ENCODE measurements around the gene GRB7. TPM values are rescaled to one million over a fixed set of nuclear protein-coding genes. Genes with fewer than 3 reads are reported as not detected.
A peak's percentile ranks its signal among the peaks of the same experiment; 100 is the strongest.

The GRB7 gene
- total RNA-seq, 2 donors from 2014 or later = 54.6 to 73.9 TPM

DNA sequence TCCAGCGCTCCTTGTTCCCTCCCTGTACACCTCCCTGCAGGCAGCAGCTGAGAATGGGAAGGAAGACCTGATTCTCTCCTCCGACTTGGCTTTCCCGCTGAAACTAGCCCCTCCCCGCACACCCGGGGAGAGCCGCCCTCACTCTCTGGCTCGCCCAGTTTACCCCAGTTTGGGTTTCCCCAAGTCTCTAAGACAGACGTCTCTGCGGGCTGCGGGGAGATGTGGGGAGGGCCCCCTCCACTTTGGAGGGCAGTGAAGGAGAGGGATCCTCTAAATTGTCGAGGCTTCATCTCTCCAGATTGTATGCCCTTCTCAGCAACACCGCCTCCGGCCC, 797 bp downstream of the GRB7 start:
- Mint-ChIP-seq H3K27ac (peak overlapping the region; percentile 98), H3K27me3 (ENCODE audit: insufficient read depth) (no peaks in the 10 kb centered on the region), H3K9me3 (no peaks in the 10 kb centered on the region), H3K36me3 (ENCODE audit: low read depth) (peaks cover 9% of the 10 kb centered on the region), H3K4me1 (peaks cover 28% of the 10 kb centered on the region), H3K4me3 (peak overlapping the region; percentile 88)
- TF ChIP-seq, protein P1, sequence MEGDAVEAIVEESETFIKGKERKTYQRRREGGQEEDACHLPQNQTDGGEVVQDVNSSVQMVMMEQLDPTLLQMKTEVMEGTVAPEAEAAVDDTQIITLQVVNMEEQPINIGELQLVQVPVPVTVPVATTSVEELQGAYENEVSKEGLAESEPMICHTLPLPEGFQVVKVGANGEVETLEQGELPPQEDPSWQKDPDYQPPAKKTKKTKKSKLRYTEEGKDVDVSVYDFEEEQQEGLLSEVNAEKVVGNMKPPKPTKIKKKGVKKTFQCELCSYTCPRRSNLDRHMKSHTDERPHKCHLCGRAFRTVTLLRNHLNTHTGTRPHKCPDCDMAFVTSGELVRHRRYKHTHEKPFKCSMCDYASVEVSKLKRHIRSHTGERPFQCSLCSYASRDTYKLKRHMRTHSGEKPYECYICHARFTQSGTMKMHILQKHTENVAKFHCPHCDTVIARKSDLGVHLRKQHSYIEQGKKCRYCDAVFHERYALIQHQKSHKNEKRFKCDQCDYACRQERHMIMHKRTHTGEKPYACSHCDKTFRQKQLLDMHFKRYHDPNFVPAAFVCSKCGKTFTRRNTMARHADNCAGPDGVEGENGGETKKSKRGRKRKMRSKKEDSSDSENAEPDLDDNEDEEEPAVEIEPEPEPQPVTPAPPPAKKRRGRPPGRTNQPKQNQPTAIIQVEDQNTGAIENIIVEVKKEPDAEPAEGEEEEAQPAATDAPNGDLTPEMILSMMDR (conservative IDR thresholded peaks at IDR 0.05) = no peak
- H3K9ac ChIP-seq (ENCODE audit: extremely low read depth, low read length, poor library complexity, severe bottlenecking) = peak overlapping the region; percentile 86
- H3K4me3 ChIP-seq (ENCODE audit: low read length) = peak overlapping the region; percentile 87
- no peaks in the 10 kb centered on the region for H3K27me3 ChIP-seq (ENCODE audit: control insufficient read depth, insufficient read depth, low read length, poor library complexity, severe bottlenecking)
- H3K4me1 ChIP-seq (ENCODE audit: control insufficient read depth, insufficient read depth, low read length) = peaks cover 5% of the 10 kb centered on the region
- no peaks in the 10 kb centered on the region for H3K9me3 ChIP-seq (ENCODE audit: control insufficient read depth, low read length)
- peaks cover 4% of the 10 kb centered on the region for H3K36me3 ChIP-seq (ENCODE audit: control insufficient read depth, insufficient read depth, low read length)
- WGBS, 2 experiments (ENCODE audit: insufficient coverage in 1 of 2, insufficient read length in 1 of 2) = 2 to 5% methylated on average over 4 to 12 of the region's 13 CpGs
- no peak overlapping the region for H3K27ac ChIP-seq (ENCODE audit: low read depth, low read length)
- DNase-seq = peak; percentile 91

- peaks cover 5% of the 10 kb centered on the region for H3K4me1 ChIP-seq (ENCODE audit: control insufficient read depth, insufficient read depth, low read length)
- H3K4me3 Mint-ChIP-seq = peak overlapping the region; percentile 88
- peak; percentile 95 for DNase-seq
- H3K27me3 Mint-ChIP-seq (ENCODE audit: insufficient read depth) = no peaks in the 10 kb centered on the region
- WGBS, 2 experiments (ENCODE audit: insufficient coverage in 1 of 2, insufficient read length in 1 of 2) = 8 to 13% methylated on average over 9 to 30 of the region's 32 CpGs
- H3K27ac ChIP-seq (ENCODE audit: low read depth, low read length) = no peak overlapping the region
- peak overlapping the region; percentile 87 for H3K4me3 ChIP-seq (ENCODE audit: low read length)
- peaks cover 8% of the 10 kb centered on the region for H3K36me3 ChIP-seq (ENCODE audit: control insufficient read depth, insufficient read depth, low read length)
- no peaks in the 10 kb centered on the region for H3K27me3 ChIP-seq (ENCODE audit: control insufficient read depth, insufficient read depth, low read length, poor library complexity, severe bottlenecking)
- TF ChIP-seq, protein P1 (conservative IDR thresholded peaks at IDR 0.05) = no peak
- no peaks in the 10 kb centered on the region for H3K9me3 Mint-ChIP-seq
- peaks cover 14% of the 10 kb centered on the region for H3K36me3 Mint-ChIP-seq (ENCODE audit: low read depth)
- peak overlapping the region; percentile 98 for H3K27ac Mint-ChIP-seq
- no peaks in the 10 kb centered on the region for H3K9me3 ChIP-seq (ENCODE audit: control insufficient read depth, low read length)
- H3K4me1 Mint-ChIP-seq = peaks cover 28% of the 10 kb centered on the region
- H3K9ac ChIP-seq (ENCODE audit: extremely low read depth, low read length, poor library complexity, severe bottlenecking) = peak overlapping the region; percentile 86
These were observed 1.5 kb downstream of the GRB7 start for GRCh38 chr17:39738983-39739884.

- Histone ChIP-seq H3K9ac (ENCODE audit: extremely low read depth, low read length, poor library complexity, severe bottlenecking) (peak overlapping the region; percentile 32), H3K4me3 (ENCODE audit: low read length) (peak overlapping the region; percentile 87), H3K27me3 (ENCODE audit: control insufficient read depth, insufficient read depth, low read length, poor library complexity, severe bottlenecking) (no peaks in the 10 kb centered on the region), H3K4me1 (ENCODE audit: control insufficient read depth, insufficient read depth, low read length) (peaks cover 5% of the 10 kb centered on the region), H3K27ac (ENCODE audit: low read depth, low read length) (no peak overlapping the region), H3K9me3 (ENCODE audit: control insufficient read depth, low read length) (no peaks in the 10 kb centered on the region), H3K36me3 (ENCODE audit: control insufficient read depth, insufficient read depth, low read length) (peaks cover 11% of the 10 kb centered on the region)
- DNase-seq = peak; percentile 91
- Mint-ChIP-seq H3K9me3 (no peaks in the 10 kb centered on the region), H3K4me1 (peaks cover 28% of the 10 kb centered on the region), H3K27ac (peak overlapping the region; percentile 98), H3K27me3 (ENCODE audit: insufficient read depth) (no peaks in the 10 kb centered on the region), H3K4me3 (peak overlapping the region; percentile 88), H3K36me3 (ENCODE audit: low read depth) (peaks cover 20% of the 10 kb centered on the region)
- WGBS, 2 experiments (ENCODE audit: insufficient coverage in 1 of 2, insufficient read length in 1 of 2) = 17 to 27% methylated on average over 1 to 9 of the region's 9 CpGs
- TF ChIP-seq, protein P1 (conservative IDR thresholded peaks at IDR 0.05) = no peak
These were observed 2.2 kb downstream of the GRB7 start for GRCh38 chr17:39739885-39740356.
